Testis (tissue), 2 donors: Measurements from ENCODE around the gene OTOGL.

Experiments
- CTCF ChIP-seq, 3 experiments: fragments of 450-650 bp in 2 of 3; fragments of 200-600 bp in 1 of 3; sonication (generic) in 1 of 3; IDR thresholded peaks; one replicate each; pipeline ENCODE4 v1.5.1; 2016 to 2019; ENCODE audit warnings: antibody characterized with exemption in 3 of 3, mild to moderate bottlenecking in 2 of 3, moderate library complexity in 1 of 3
- POLR2A ChIP-seq: fragments of 450-650 bp; IDR thresholded peaks from one replicate; pipeline ENCODE4 v1.6.1; 2017; ENCODE audit warnings: antibody characterized with exemption, mild to moderate bottlenecking, moderate library complexity

DNA sequence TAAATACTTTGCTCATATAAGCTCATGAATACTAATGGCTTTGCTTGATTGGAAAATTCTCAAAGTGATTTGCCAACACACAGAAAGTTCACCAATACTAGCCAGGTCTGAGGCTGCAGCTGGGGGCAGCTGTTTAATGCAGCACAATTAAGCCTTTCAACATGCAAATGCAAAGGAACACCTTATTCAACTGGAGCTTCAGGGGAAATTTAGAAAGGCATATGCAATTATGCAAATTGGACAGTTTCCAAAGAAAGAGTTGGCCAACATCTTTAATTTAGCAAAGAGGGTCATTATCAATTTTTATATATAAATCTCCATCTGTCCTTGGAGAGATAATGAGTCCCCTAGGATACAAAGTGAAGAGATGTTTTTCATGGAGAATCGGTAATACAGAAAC is 40.2 kb upstream of the OTOGL start:
- TF ChIP-seq CTCF (IDR thresholded peaks at IDR 0.05) (no peak), POLR2A (no peak)
